T47D (cell line): ENCODE results near the gene ADORA2B.
"Not testable (repeated sequence)": the region's sequence is repeated elsewhere in the genome, so short reads cannot be mapped to it uniquely, and the experiment has no call there.

Experiments used
- DNase-seq, 2 experiments: peaks; one replicate each; pipeline versions ENCODE4 v3.0.0 to v3.0.0-alpha.2; 2011 to 2012; ENCODE audit warnings: low read depth in 1 of 2, low spot score in 1 of 2
- JUND ChIP-seq: IDR thresholded peaks from 2 replicates; pipeline ENCODE4 v1.6.1; 2012; ENCODE audit warnings: low read depth
- in situ Hi-C: cut with HindIII; loops from 2 replicates; pipeline ENCODE4 v1.10.0; 2016; ENCODE audit warnings: low sequenced_read_pairs, low pct_unique_long_range_greater_than_20kb

Gene ADORA2B

DNA sequence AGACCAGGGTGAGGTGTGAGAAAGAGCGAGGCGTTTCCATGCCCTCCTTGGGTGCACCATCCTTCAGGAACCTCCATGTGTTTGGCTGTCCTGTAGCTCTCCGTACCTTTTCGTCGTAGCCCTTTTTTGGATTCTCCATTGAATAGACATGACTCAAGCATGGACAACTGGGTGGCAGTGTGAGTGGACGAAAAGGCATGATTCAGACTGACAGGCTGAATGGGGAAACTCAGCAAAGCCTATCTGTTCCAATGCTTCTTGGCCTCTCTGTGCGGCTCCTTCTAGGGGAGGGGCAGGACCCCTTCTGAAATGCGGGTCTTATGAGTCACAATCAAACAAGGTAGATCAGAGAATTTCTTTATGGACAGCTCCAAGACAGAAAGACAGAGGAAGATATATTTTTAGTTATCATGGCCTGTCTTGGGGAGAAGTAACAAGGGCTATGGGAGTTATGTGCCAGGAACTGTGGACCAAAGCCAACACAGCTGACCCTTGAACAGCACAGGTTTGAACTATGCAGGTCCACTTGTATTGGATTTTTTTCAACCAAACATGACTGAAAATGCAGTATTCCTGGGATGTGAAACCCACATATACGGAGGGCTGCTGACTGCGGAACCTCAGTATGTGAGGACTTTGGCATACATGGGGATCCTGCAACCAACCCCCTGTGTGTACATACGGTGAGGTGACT lies 22.9 kb downstream of the ADORA2B start:
- in situ Hi-C loops = no loop called here
- DNase-seq = no peak
- TF ChIP-seq JUND = no peak

DNA sequence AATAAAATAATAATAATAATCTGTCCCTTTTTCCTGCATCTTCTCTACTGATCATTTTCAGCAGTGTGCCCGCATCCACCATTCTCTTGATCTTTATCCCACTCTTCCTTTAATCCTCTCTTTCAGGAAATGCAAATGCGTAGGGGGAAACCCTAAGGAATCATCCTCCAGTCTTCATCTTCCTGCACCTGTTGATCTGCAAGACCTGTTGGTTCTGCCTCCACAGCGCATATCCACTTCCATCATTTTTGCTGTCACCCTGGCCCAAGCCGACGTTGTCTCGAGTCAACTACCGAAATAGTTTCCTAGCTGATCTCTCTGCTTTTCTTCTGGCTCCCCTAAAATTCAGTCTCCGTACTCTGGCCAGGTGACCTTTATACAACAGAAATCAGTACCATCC lies 24.5 kb downstream of the ADORA2B start:
- no peak for TF ChIP-seq JUND
- no peak for DNase-seq
- in situ Hi-C loops = no loop called here

DNA sequence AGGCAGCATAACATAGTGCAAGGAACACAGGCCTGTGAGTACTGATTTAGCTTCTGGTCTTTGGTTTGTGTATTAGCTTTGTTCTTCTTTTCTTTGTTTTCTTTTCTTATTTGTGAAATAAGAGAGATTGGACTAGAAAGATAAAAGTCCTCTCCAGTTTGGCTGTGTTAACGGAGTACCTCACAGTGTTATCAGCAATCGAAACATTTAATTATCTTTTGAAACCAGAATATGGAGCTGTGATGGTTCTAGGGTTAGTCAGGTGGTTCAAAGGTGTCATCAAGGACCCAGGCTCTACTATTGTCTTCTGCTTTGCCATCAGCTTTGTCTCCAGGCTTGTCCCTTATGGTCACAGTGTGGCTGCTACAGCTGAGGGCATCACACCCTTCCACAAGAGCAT lies 25.6 kb downstream of the ADORA2B start:
- DNase-seq = no peak
- TF ChIP-seq JUND = no peak
- in situ Hi-C loops = no loop called here

DNA sequence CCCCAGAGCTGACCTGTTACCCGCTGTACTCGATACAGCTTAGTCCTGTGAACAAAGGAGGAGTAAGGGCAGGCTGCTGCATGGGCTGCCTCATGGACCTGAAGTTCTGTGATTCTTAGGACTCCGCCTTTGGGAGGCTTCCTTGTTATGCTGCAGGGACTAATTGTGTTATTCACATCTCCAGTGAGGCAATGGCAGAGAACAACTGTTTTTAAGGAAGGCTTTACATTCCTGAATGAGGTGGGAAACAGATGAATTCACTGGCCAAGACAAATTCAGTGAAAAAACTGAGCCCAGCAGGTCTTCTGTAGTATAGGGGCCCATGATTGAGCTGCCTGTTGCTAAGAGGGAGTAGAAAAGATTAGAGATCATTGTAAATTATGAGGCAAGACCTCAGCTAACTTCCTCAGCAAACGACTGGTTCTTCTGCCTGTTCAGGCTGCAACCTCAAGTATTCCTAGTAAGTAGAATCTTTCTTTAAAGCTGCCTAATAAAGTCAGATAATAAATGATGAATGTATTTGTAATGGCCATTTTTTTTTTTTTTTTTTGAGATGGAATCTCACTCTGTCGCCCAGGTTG lies 26.3 kb downstream of the ADORA2B start:
- in situ Hi-C loops = no loop called here
- no peak for DNase-seq
- TF ChIP-seq JUND = no peak

DNA sequence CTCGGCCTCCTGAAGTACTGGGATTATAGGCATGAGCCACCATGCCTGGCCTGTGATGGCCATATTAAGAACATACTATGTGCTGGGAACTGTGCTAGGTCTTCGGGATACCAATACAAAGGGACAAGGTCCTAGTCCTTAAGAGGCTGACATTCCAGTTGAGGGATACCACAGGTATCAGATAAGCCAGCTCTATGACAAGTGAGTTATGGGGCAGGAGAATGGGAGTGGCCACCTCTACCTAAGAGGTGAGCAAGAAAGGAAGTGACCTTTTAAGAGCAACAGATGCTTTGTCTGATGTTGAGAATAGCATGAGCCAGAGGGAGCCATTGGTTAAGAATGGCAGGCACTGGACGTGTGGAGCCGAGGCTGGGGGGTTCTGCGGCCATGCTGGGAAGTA lies 27.0 kb downstream of the ADORA2B start:
- in situ Hi-C loops = no loop called here
- TF ChIP-seq JUND = no peak

DNA sequence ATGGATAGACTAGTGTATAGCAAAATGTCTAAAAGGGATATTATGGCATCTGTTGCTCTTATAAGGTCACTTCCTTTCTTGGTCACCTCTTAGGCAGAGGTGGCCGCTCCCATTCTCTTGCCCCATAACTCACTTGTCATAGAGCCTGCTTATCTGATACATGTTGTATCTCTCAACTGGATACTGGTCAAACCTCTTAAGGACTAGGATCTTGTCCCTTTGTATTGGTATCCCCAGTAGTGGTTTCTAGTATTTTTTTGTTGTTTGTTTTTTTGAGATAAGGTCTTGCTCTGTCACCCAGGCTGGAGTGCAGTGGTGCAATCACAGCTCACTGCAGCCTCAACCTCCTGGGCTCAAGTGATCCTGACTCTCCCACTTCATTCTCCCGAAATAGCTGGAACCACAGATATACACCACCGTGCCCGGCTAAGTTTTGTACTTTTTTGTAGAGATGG lies 27.6 kb downstream of the ADORA2B start:
- in situ Hi-C loops = no loop called here
- DNase-seq = no peak
- no peak for TF ChIP-seq JUND

More for the DNA sequence above, 27.0 kb downstream of the ADORA2B start:
- DNase-seq = no peak

DNA sequence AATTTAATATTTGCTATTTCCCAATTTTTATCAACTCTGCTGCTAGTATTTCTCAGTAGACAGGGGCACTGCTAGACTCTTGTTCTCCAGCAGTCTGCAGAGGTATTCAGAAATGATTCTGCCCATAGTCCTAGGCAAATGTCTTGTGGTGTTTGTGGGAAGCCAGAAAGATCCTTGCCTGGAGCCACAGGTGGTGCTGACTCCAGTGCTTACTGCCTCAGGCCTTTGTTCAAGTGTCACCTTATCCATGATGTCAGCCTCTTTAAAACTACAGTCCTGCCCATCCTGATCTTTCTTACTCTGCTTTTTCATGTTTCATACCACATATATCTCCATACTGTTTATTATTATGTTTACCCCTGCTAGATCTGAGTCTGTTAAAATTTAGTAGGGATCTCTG lies 28.1 kb downstream of the ADORA2B start:
- TF ChIP-seq JUND = no peak
- no peak for DNase-seq
- in situ Hi-C loops = no loop called here

DNA sequence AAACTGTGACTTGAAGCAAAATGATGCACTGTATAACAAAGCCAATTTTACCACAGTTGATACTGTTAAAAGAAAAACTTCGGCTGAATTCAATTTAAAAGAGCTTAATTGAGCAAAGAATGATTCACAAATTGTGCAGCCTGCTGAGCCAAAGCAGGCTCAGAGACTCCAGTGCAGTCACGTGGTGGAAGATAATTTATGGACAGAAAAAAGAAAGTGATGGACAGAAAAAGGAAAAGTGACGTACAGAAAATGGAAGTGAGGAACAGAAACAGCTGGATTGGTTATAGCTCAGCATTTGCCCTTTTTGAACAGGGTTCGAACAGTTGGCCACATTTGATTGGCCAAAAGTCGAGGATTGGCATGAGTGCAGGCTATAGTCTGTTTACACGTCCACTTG lies 28.9 kb downstream of the ADORA2B start:
- no peak for DNase-seq
- TF ChIP-seq JUND = no peak
- in situ Hi-C loops = no loop called here

DNA sequence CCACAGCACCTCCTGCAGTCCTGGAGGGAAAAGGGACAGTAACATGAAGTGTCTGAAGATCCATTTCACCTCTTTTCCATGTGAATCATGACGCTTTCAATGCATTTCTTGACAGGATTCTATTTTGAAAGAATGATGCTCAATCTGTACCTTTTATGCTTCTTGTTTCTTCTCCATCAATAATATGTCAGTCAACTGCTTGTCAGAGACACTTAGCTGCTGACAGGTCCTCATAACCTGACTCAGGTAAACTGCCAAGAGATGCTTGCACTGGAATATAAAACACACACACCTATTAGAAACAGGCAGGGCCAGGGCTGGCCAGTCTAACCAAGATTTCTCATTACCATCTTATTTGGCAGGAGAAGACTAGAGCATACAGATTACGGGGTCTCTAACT lies 33.0 kb downstream of the ADORA2B start:
- no peak for DNase-seq
- TF ChIP-seq JUND = no peak
- in situ Hi-C loops = no loop called here

DNA sequence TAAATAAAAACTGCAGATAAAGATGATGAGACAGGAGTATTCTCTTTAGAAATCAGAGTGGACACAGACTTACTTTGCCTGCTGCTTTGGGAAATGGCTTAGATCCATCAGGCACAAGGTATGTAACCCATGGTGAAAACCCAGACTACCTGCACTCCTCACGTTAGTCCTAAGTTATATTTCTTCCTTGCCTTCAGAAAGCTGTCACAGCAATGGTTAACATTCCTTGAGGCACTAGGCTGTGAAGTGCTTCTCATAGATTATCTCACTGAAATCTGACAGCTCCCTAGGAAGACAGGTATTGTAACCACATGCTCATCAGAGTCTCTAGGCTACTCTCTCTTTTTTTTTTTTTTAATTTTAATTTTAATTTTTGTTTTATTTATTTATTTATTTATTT lies 33.7 kb downstream of the ADORA2B start:
- no peak for TF ChIP-seq JUND
- in situ Hi-C loops = no loop called here
- DNase-seq = no peak

DNA sequence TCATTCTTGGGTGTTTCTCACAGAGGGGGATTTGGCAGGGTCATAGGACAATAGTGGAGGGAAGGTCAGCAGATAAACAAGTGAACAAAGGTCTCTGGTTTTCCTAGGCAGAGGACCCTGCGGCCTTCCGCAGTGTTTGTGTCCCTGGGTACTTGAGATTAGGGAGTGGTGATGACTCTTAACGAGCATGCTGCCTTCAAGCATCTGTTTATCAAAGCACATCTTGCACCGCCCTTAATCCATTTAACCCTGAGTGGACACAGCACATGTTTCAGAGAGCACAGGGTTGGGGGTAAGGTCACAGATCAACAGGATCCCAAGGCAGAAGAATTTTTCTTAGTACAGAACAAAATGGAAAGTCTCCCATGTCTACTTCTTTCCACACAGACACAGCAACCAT lies 34.1 kb downstream of the ADORA2B start:
- in situ Hi-C loops, DNase-seq: not testable (repeated sequence)

DNA sequence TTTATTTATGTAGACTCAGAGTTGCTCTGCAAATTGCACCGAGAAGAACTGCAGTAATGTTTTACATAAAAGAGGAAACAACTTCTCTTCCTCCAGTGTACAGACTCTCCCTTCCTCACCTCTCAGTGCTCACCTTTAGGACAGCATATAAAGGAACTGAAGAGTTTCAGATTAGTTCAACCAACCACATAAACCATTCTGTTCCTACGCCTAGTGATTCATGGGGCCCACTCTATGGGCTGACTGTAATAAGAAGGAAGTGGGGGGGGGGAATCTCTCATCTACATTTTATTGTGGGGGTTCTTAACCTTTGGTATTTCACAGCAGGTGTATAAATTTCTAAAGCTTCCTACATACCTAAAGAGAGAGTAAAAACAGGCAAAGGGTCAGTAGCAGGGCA lies 36.3 kb downstream of the ADORA2B start:
- DNase-seq = no peak
- in situ Hi-C loops = no loop called here
- no peak for TF ChIP-seq JUND

DNA sequence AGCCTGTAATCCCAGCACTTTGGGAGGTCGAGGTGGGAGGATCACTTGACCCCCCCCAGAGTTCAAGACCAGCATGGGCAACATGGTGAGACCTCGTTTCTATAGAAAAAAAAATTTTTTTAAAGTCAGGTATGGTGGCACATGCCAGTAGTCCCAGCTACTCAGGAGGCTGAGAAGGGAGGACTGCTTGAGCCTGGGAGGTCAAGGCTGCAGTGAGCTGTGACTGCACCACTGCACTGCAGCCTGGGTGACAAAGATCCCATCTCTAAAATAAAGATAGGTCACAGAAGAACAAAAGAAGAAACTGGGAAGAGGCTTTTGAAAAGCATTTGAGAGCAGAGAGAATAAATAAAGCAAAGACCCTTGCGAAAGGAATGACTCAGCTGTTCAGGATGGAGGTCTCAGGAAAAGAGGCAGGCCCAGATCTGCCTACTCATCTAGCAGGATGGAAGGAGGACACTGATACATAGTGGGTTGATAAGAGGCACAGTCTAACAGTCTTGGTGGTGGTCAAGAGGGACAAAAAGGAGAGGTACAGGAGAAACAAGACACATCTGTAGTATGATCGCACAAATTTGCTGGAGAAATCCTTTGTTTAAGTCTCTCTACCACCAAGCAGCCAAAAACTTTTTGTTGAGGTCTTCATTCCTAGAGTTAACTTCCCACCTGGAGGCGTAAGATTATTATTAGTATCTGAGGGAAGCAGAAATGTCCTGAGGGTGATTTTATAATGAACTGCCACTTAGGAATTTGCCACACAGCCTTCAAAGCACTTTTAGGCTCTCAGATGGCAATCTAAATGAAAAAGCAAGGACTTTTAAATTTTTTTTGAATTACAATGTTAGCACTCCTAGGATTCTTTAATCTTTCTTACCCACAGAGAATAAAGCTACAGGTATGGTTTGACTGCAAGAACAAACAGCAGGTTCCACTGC lies 37.0 kb downstream of the ADORA2B start:
- no peak for DNase-seq
- in situ Hi-C loops = no loop called here
- TF ChIP-seq JUND = no peak
